Suprapubic skin (tissue), 4 donors: ENCODE data around the gene STAG1. TPM values are rescaled to one million over a fixed set of nuclear protein-coding genes. Genes with fewer than 3 reads are reported as not detected.
"Not testable (repeated sequence)": the region's sequence is repeated elsewhere in the genome, so short reads cannot be mapped to it uniquely, and the experiment has no call there.

Experiments
- DNase-seq, 2 donors: peaks; one replicate each; pipeline ENCODE4 v3.0.0-alpha.2; 2019; ENCODE audit warnings: low spot score in 2 of 2
- H3K27ac ChIP-seq: fragments of 200-600 bp; sonication (generic); one replicate; pipeline ENCODE4 v1.5.1; 2019
- H3K27me3 ChIP-seq: fragments of 200-600 bp; sonication (generic); one replicate; pipeline ENCODE4 v1.5.1; 2019
- H3K36me3 ChIP-seq: fragments of 200-600 bp; sonication (generic); one replicate; pipeline ENCODE4 v1.5.1; 2019
- H3K4me1 ChIP-seq: fragments of 200-600 bp; sonication (generic); one replicate; pipeline ENCODE4 v1.5.1; 2019
- H3K4me3 ChIP-seq: fragments of 200-600 bp; sonication (generic); one replicate; pipeline ENCODE4 v1.5.1; 2019; ENCODE audit warnings: mild to moderate bottlenecking
- H3K9me3 ChIP-seq: fragments of 200-600 bp; sonication (generic); one replicate; pipeline ENCODE4 v1.5.1; 2019
- EP300 ChIP-seq: sonication (generic); formaldehyde crosslinking; IDR thresholded peaks from one replicate; pipeline ENCODE4 v1.6.1; 2017; ENCODE audit warnings: antibody characterized with exemption
- POLR2A ChIP-seq, 2 donors: fragments of 450-650 bp; IDR thresholded peaks; one replicate each; pipeline ENCODE4 v1.6.1; 2017; ENCODE audit warnings: antibody characterized with exemption in 2 of 2, mild to moderate bottlenecking in 2 of 2, moderate library complexity in 2 of 2
- POLR2AphosphoS5 ChIP-seq, 3 donors: sonication (generic); formaldehyde crosslinking; IDR thresholded peaks; one replicate each; pipeline ENCODE4 v1.6.1; 2017; ENCODE audit warnings: antibody characterized with exemption in 3 of 3
- WGBS: methylation state at CpG from one replicate; pipeline ENCODE4 v1.1.5; 2018; 5-methylcytosine and 5-hydroxymethylcytosine counted together
- total RNA-seq, 4 donors: library from RNA; depleted of rRNA; stranded (reverse); fragments of >200 nt; gene quantifications; one replicate each; pipeline ENCODE4 v1.1.0, GENCODE V29; 2016
- TF ChIP-seq, protein P1 (sequence below), 2 donors: fragments of 200-600 bp in 1 of 2; fragments of 450-650 bp in 1 of 2; sonication (generic) in 1 of 2; IDR thresholded peaks; one replicate each; pipeline ENCODE4 v1.5.1; 2016 to 2019; ENCODE audit warnings: antibody characterized with exemption in 2 of 2, mild to moderate bottlenecking in 1 of 2, moderate library complexity in 1 of 2

Gene STAG1
- total RNA-seq, 4 donors from 2014 or later, result 33.8 to 76.4 (median 38.0) TPM

DNA sequence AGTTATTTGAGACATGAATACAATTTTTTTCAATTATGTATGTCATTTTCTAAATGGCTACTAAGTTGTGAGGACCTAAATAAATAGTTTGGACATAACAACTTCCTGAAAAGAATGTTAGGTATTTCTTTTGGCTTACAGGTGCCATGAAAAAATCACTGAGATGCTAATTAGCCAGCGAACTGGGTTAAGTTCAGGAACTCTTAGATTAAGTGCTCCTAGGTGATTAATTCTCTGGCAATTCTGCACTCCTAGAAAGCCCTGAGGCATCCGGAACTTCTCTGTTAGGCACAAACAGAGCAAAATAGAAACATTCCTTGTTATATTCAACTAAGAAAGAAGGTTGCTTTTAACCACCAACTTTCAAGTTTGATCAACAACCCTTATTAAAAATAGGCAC lies 192.3 kb downstream of the STAG1 start:
- H3K9me3 ChIP-seq, result no peaks in the 10 kb centered on the region
- peaks cover 9% of the 10 kb centered on the region for H3K4me1 ChIP-seq
- no peak overlapping the region for H3K4me3 ChIP-seq
- H3K27ac ChIP-seq, result no peak overlapping the region
- WGBS, result 44% methylated on average over 2 of the region's 2 CpGs
- H3K36me3 ChIP-seq, result no peaks in the 10 kb centered on the region
- TF ChIP-seq EP300 (no peak), POLR2AphosphoS5 (IDR thresholded peaks at IDR 0.05) (no peak), POLR2A (IDR thresholded peaks at IDR 0.05) (no peak)
- TF ChIP-seq, protein P1, sequence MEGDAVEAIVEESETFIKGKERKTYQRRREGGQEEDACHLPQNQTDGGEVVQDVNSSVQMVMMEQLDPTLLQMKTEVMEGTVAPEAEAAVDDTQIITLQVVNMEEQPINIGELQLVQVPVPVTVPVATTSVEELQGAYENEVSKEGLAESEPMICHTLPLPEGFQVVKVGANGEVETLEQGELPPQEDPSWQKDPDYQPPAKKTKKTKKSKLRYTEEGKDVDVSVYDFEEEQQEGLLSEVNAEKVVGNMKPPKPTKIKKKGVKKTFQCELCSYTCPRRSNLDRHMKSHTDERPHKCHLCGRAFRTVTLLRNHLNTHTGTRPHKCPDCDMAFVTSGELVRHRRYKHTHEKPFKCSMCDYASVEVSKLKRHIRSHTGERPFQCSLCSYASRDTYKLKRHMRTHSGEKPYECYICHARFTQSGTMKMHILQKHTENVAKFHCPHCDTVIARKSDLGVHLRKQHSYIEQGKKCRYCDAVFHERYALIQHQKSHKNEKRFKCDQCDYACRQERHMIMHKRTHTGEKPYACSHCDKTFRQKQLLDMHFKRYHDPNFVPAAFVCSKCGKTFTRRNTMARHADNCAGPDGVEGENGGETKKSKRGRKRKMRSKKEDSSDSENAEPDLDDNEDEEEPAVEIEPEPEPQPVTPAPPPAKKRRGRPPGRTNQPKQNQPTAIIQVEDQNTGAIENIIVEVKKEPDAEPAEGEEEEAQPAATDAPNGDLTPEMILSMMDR (IDR thresholded peaks at IDR 0.05), result no peak
- DNase-seq, result no peak
- H3K27me3 ChIP-seq, result no peaks in the 10 kb centered on the region

DNA sequence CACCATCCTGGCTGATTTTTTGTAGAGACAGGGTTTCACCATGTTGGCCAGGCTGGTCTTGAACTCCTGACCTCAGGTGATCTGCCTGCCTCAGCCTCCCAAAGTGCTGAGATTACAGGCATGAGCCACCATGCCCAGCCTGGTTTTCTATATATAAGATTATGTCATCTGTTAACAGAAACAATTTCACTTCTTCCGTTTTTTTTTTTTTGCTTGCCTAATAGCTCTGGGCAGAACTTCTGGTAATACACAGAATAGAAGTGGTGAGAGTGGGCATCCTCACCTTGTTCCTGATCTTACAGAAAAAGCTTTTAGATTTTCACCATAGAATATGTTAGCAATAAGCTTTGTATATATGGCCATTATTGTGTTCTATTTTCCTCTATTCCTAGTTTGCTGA lies 202.7 kb downstream of the STAG1 start:
- H3K4me1 ChIP-seq, H3K36me3 ChIP-seq, H3K9me3 ChIP-seq, H3K27me3 ChIP-seq, H3K4me3 ChIP-seq, H3K27ac ChIP-seq, DNase-seq: not testable (repeated sequence)
- whole genome bisulfite sequencing, result 83% methylated on average over 1 of the region's 1 CpG

DNA sequence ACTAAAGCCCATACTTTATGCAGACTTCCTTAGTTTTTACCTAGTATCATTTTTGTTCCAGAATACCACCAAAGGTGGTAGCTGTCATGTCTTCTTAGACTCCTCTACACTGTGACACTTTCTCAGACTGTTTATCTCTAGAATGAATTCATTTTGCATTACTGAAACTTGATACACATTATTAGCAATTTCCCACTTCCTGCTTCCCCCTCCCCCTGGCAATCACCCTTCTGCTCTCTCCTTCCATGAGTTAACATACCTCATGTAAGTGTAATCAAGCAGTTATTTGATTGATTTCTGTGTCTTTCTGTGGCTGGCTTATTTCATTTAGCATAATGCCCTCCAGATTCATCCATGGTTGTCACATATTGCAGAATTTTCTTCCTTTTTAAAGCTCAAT lies 204.9 kb downstream of the STAG1 start:
- no peaks in the 10 kb centered on the region for H3K9me3 ChIP-seq
- H3K36me3 ChIP-seq, result no peaks in the 10 kb centered on the region
- H3K27ac ChIP-seq, result no peak overlapping the region
- H3K4me3 ChIP-seq, result no peak overlapping the region
- H3K4me1 ChIP-seq, result no peaks in the 10 kb centered on the region
- TF ChIP-seq, protein P1 (IDR thresholded peaks at IDR 0.05), result no peak
- TF ChIP-seq POLR2AphosphoS5 (IDR thresholded peaks at IDR 0.05), result no peak
- no peaks in the 10 kb centered on the region for H3K27me3 ChIP-seq
- no peak for DNase-seq

DNA sequence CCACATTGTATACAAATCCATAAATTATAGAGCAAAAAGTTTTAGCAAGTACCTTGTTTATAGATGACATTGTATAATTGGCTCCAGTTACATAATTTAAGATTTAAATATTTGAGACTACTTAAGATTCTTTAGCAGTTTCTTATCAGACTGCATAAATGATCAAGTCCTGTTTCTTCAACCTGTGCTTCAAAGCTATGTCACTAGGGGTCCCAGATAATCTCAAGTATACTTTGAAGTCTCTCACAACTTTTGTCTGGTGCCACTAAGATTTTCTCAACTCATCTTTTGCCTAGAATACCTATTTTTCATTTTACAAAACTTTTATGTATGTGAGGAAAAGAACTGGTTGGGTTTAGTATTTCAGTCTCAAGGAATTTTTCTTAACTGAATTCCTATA lies 205.5 kb downstream of the STAG1 start:
- Histone ChIP-seq H3K36me3 (no peaks in the 10 kb centered on the region), H3K27me3 (no peaks in the 10 kb centered on the region), H3K4me3 (no peak overlapping the region), H3K4me1 (no peaks in the 10 kb centered on the region), H3K9me3 (no peaks in the 10 kb centered on the region), H3K27ac (no peak overlapping the region)
- no peak for DNase-seq
- TF ChIP-seq POLR2AphosphoS5 (IDR thresholded peaks at IDR 0.05) (no peak), EP300 (no peak), POLR2A (IDR thresholded peaks at IDR 0.05) (no peak)
- TF ChIP-seq, protein P1 (IDR thresholded peaks at IDR 0.05), result no peak

DNA sequence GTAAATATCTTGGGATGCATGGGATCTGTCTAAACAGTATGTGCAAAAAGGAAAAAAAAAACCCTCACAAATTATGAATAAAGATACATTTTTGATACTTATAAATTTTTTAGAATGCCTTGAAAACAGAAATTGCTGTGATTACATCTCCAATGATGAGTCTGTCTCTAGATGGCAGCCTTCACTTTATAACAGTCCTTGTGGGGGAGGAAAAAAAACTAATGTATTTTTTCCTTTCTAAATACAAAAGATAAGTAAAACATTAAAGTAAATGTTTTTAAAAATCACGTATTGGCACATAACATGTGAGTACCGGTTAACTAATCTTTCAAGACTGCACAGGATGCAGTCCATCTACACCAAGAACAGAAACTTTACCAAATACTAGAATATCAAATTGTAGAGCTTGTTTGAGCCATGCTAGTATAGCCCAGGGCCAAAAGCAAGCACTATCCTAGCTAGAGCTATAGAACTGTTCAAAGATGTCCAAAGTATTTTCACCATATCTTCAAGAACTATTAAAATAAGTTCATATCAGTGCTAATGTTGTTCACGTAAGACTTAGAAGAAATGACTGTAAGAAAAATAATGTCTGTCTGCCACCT lies 206.4 kb downstream of the STAG1 start:
- H3K4me3 ChIP-seq, result no peak overlapping the region
- H3K4me1 ChIP-seq, result no peaks in the 10 kb centered on the region
- no peaks in the 10 kb centered on the region for H3K27me3 ChIP-seq
- H3K9me3 ChIP-seq, result no peaks in the 10 kb centered on the region
- no peak for DNase-seq
- H3K27ac ChIP-seq, result no peak overlapping the region
- TF ChIP-seq POLR2A (IDR thresholded peaks at IDR 0.05) (no peak), EP300 (no peak), POLR2AphosphoS5 (IDR thresholded peaks at IDR 0.05) (no peak)
- TF ChIP-seq, protein P1 (IDR thresholded peaks at IDR 0.05), result no peak
- no peaks in the 10 kb centered on the region for H3K36me3 ChIP-seq
- WGBS, result 78% methylated on average over 3 of the region's 3 CpGs

DNA sequence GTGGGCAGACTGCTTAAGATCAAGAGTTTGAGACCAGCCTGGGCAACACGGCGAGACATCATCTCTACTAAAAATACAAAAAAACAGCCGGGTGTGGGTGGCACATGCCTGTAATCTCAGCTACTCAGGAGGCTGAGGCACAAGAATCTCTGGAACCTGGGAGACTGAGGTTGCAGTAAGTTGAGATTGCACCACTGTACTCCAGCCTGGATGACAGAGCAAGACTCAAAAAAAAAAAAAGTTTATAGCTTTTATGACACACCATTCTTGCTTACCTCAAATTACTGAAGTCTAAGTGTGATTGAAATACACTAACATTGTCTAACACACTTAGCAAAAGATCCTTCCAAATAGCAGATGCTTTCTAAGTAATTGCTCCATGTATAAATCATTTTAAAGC lies 207.6 kb downstream of the STAG1 start:
- no peak overlapping the region for H3K27ac ChIP-seq
- no peaks in the 10 kb centered on the region for H3K36me3 ChIP-seq
- DNase-seq, result no peak
- no peak overlapping the region for H3K4me3 ChIP-seq
- H3K4me1 ChIP-seq, result no peaks in the 10 kb centered on the region
- H3K9me3 ChIP-seq, result no peaks in the 10 kb centered on the region
- no peaks in the 10 kb centered on the region for H3K27me3 ChIP-seq
- 94% methylated on average over 3 of the region's 3 CpGs for WGBS
- TF ChIP-seq, protein P1 (IDR thresholded peaks at IDR 0.05), result no peak
- TF ChIP-seq EP300 (no peak), POLR2AphosphoS5 (IDR thresholded peaks at IDR 0.05) (no peak), POLR2A (IDR thresholded peaks at IDR 0.05) (no peak)
